HG03064 (cell line): ENCODE measurements around the gene POLR3C.
"Not testable (repeated sequence)": the region's sequence is repeated elsewhere in the genome, so short reads cannot be mapped to it uniquely, and the experiment has no call there.

ENCODE experiments used
- ATAC-seq: cut with Tn5 transposase; IDR thresholded peaks from one replicate; pipeline ENCODE4 v1.9.1; 2021; ENCODE audit warnings: low read depth; ENCODE audit not compliant: unreplicated experiment

Gene POLR3C, protein sequence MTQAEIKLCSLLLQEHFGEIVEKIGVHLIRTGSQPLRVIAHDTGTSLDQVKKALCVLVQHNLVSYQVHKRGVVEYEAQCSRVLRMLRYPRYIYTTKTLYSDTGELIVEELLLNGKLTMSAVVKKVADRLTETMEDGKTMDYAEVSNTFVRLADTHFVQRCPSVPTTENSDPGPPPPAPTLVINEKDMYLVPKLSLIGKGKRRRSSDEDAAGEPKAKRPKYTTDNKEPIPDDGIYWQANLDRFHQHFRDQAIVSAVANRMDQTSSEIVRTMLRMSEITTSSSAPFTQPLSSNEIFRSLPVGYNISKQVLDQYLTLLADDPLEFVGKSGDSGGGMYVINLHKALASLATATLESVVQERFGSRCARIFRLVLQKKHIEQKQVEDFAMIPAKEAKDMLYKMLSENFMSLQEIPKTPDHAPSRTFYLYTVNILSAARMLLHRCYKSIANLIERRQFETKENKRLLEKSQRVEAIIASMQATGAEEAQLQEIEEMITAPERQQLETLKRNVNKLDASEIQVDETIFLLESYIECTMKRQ

DNA sequence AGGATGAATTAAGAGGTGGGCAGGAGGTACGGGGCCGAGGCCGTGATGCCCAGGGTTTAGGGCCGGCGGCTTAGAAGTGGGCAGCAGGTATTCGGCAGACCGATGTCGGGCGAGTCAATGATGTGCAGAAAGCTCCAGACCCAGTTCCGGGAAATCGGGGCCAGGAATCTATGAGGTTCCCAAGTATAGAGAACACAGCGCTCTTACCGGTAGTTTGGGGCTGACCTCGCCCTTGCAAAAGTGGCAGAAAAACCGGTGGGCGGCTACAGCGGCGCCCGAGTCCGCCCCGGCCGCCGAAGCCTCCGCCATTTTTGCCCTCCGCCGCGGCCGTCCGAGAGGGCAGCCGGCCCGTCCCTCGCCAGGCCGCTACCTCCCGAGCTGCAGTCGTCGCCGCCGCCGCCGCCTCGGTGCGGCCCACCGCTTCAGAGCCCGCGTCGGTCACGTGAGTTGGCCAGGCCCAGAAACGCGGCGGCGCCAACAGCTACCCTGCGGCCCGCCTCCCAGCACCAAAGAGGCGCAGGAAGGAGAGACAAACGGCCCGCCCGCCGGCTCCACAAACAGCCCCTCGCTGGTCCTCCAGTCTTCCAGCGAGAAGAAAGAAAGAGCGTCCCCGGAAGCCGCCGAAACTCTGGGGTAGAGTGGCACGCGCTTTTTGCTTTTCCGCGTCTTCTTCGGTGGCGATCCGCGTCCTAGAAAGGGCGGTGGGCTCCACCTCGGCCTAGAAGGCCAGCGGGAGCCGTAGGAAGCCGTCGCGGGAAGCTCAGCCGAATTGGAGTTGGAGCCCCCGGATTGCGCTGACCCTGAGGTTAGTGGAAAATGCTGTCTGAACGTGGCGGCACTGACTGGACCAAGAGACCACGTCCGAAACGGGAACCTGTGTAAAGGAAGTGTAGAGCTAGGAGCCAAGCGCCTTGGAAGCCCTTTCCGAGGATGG lies at the start of gene POLR3C, which contains the start of gene RNF115:
POLR3C (plus strand) TSS at position 636 of the 934 bp plus-strand sequence. CDS start 1,577 bp downstream, outside the sequence.
RNF115 (minus strand) TSS at position 531 of the 934 bp plus-strand sequence; CDS start at position 309, 222 bp downstream.
- peak; percentile 71 for ATAC-seq

DNA sequence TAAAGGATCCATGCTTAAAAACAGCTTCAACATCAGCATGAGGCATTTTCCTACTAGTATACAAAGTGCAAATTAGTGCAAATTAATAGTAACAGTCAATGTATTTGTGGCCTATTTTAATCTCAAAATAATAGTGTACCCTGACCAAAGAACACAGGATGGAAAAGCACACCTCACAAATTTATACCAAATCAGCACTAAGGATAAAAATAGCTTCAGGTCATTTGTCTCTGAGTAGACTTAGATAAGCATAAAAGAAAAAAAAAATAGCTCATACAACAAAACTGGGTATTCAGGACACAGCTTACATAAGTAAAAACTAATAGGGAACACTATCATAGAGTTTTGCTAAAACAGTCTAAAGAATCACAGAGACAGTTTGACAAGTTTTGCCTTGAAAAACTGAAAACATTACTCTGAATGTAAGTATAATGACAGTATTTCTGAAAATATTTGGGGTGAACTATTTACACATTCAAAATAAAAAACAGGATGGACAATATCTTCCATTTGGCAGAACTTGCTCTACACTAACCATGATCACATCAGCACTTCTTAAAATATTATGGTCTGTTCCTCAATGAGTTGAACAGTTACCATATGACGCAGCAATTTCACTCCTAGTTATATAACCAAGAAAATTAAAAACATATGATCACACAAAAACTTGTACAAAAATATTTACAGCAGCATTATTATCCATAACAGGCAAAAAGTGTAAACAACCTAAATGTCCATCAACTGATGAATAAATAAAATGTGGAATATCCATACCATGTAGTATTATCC lies 46.4 kb upstream of the POLR3C start:
- no peak for ATAC-seq

DNA sequence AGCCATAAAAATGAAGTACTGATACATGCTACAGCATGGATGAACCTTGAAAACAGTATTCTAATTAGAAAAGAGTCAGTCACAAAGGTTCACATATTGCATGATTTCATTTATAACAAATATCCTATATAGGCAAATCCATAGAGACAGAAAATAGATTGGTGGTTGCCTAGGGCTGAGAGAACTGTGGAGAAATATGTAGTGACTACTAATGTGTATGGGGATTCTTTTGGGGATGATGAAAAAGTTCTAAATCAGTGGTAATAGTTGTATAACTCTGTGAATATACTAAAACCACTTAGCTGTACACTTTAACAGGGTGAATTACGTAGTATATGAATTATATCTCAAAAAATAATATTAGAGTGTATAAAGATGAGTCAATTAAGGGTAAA lies 45.9 kb upstream of the POLR3C start:
- no peak for ATAC-seq

DNA sequence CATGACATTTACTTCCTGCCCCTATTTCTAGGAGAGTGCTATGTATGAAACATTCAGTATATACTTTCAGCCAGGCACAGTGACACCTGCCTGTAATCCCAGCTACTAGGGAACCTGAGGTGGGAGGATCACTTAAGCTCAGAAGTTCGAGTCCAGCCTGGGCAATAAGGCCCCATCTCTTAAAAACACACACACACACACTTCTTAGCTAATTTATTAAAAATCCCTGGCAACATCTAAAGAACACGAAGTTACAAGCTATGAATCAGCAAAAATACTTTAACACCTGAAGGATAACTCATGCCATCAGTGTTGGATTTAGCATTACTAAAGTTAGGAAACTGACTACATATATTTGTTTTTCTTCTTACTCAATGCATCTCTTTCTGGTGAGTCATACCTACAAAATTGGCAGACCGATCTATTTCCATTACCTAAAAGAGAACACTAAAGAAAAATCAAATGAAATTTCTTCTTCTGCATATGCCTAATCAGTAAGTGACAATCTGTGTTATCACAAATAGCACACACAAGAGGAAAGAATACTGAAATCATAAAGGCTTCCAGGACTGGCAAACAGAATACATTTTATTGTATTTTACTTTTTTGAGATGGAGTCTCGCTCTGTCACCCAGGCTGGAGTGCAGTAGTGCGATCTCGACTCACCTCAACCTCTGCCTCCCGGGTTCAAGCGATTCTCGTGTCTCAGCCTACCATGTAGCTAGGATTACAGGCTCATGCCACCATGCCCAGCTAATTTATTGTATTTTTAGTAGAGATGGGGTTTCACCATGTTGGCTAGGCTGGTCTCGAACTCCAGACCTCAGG lies 41.5 kb upstream of the POLR3C start:
- no peak for ATAC-seq

DNA sequence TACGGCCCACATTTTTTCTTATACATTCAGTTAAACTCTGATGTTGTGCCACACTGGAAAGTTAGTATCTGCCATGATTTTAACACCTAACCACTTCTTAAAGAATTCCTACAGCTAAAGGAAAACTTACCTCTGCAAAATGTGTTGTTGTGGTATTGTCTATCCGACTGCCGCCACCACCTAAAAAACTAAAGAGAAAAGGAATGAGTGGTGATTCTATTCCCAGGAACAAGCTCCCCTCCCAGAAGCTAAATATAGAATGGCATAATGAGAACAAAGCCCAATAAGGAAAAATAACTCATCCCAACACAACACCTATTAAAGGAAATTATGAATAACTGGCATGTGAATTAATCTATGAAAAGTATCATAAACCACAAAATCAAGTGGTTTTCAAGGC lies 39.6 kb upstream of the POLR3C start:
- ATAC-seq, result no peak

DNA sequence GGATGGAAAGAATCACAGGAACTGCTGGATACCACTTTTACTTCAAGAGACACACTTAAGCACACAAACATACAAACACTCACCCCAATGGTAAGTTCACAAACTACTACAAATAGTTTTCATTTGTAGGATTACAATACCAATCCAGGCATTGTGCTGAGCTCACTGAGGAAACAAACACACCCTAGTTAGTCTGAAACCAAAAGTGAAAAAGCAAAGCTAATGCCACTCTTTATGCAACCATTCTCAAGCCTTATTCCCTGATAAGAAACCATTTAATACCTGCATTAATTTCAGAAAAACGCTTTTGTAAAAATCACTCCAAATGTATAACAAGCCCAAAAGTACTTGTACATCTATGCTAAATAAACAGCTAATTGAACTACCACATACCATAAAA lies 38.5 kb upstream of the POLR3C start:
- no peak for ATAC-seq

DNA sequence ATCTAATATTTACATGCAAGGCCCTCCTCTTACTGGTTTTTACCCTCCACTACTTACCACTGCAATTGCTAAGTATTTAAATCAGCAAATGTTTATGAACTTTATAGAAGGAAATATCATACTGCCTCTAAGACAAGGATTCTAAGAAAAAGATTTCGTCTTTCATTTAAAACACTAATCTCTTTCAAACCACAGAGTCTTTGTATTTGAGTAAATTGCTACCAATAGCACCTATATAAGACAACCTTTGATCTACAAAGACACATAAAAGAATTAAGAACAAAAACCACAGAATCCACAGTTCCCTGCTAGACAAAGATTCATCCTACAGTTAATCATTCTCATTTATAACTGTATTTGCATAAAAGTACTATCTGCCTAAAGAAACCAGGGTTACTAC lies 37.7 kb upstream of the POLR3C start:
- no peak for ATAC-seq

DNA sequence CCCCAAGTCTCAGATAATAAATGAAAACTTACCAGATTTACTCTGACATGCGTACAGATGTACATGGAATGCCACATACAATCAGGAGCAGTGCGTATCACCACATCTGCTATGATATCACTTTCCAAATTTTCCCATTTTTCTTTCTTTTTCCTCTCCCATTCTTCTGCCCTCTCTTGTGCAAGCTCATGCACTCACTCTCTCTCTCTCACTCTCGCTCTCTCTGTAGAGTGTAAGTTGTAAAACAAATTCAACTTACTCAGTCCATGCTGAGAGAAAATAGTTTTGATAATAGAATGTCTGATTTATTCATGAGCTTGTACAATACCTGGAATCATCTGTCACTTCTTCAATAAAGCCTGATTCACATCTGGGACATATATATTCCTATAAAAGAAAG lies 35.4 kb upstream of the POLR3C start:
- no peak for ATAC-seq

DNA sequence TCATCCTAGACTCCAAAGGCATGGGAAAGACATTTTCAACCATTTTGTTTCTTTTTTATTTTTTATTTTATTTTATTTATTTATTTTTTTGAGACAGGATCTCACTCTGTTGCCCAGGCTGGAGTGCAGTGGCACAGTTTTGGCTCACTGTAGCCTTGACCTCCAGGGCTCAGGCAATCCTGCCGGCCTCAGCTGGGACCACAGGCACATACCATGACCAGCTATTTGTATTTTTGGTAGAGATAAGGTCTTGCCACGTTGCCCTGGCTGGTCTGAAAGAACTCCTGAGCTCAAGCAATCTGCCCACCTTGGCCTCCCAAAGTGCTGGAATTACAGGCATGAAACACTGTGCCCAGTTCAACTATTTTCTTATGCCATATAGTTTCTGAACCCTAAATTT lies 32.1 kb upstream of the POLR3C start:
- ATAC-seq, result not testable (repeated sequence)

DNA sequence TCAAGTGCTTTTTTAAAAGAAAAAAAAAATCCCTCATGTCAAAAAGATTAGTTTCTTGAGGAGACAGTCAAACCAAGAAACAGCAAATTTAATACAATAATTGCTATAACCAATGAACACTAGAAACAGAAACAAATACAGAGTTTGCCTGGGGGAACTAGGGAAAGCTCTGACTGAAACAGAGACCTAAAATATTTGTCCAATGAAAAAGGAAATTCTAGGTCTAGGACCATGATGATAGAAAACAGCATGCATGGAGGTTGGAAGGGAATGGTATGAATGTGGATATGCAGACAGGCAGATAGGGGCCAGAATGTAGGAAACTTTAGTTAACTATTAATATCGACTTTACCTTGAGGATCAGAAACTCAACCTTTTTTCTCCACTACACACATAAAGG lies 31.5 kb upstream of the POLR3C start:
- ATAC-seq, result no peak

DNA sequence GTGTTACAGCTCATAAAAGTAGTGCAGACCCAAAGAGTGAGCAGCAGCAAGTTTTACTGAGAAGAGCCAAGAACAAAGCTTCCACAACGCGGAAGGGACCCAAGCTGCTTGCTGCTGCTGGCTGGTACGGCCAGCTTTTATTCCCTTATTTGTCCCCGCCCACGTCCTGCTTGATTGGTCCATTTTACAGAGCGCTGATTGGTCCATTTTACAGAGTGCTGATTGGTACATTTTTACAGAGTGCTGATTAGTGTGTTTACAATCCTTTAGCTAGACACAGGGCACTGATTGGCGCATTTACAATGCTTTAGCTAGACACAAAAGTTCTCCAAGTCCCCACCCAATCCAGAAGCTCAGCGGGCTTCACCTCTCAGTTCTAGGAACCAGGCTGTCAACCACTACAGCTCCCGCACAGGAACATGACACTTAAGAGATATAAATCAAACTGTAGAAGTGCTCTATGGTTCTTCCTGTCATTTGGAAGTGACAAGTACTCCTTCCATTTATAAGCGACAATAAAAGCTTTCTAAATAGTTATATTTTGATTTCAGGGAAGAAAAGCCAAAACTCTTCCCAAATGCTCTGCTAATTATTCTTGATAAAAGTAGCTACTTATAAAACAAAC lies 28.6 kb upstream of the POLR3C start:
- ATAC-seq, result no peak

DNA sequence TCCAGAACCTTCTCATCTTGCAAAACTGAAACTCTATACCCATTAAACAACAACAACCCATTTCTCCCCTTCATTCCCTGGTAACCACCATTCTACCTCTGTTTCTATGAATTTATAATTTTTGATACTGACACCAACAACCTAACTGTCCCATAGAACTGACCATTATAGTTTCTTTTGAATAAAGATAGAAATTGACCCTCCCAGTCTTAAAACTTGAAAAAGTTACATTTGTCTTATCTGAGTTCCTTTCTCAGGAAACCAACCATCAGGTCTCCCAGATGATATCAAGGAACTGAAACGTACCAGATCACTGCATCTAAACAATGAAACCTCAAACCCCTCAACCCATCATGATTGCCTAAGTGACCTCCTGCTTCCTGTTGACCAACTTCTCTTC lies 27.2 kb upstream of the POLR3C start:
- no peak for ATAC-seq

DNA sequence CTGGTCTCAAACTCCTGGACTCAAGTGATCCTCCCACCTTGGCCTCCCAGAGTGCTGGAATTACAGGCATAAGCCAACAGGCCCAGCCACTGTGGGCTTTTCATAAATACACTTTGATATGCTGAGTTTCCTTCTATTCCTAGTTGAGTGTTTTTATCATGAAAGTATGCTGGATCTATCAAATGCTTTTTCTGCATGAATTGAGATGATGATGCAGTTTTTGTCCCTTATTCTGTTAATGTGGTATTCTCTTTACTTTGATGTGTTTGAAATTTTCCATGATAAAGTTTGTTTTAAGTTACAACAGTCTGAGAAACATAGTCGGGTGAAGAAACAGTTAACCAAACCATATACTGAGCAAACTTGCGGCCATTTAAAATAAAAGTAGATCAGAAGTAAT lies 24.2 kb upstream of the POLR3C start:
- no peak for ATAC-seq

DNA sequence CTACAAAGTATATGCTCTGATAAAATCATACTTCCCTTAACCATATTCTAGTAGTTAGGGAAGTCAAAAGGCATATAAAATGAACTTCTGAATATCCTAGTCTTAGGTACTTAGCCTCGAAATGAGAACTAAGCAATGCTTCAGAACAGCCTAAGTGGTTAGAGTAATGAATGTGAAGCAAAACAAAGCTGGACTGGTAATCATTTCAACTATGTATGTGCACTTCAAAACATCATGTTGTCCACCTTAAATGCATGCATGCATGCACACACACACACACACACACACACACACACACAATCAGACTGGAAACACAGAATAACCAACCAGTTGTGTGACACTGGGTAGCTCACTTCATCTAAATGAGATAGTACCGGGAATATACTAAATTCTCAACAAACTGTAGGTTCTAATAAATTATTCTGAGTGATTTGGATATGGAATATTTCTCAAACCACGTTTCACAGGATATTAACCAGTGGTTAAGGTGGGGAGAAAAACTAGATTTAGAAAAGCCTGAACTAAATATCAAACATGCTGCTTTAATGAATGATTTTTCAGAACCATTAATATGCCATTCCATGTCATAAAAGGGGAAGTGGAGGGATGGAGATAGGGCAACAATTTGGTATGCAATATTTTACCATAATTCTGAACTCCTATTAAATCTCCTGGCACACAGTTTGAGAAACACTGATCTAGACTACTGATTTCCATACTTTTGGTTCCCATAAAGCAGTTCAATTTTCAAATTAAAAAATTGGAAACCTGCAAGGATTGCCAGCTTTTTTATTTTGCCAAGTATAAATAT lies 19.6 kb upstream of the POLR3C start:
- no peak for ATAC-seq

DNA sequence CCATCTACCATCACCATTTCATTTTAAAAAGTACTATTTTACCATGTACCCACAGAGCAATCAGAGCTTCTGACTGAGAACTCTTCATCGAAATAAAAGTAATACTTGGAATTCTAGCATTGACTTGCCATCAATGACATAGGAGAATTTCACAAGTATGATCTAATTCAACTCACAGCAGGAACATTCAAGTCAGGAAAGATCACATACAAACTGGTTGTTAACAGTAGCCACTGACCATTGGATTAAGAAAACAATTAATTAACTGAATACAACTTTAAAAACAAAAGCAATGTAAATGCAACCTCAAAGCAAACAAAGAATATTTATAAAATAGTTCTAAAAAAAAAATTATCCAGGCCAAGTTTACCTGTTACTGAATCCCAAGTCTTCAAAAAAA lies 18.9 kb upstream of the POLR3C start:
- no peak for ATAC-seq

DNA sequence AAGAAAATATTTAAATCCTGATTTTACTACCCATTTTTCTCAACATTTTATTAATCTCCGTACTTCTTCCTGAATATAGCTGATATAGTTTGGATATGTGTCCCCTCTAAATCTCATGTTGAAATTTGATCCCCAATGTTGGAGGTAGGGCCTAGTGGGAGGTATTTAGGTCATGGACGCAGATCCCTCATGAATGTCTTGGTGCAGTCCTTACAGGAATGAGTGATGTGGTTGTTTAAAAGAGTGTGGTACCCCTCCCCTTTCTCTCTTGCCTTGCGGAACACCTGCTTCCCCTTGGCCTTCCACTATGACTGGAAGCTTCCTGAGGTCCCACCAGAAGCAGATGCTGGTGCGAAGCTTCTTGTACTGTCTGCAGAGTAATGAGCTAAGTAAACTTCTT lies 17.6 kb upstream of the POLR3C start:
- no peak for ATAC-seq

DNA sequence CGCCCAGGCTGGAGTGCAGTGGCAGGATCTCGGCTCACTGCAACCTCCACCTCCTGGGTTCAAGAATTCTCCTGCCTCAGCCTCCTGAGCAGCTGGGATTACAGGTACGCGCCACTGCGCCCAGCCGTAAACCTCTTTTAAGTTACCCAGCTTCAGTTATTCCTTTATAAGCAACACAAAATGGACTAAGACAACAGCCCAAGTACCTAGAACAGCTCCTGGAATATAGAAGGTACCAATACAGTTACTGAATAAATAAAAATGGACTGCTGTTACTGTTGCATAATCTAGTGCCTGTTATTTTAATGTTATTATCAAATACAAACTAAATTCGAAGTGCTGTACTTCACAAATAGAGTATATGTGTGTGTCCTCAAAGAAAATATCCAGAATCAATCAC lies 17.2 kb upstream of the POLR3C start:
- no peak for ATAC-seq
